HepG2 (cell line): ENCODE data around the gene COQ5.

Source experiments
- CTCF ChIP-seq: sonication (generic); formaldehyde crosslinking; IDR thresholded peaks from 2 replicates; pipeline ENCODE4 v1.5.0; 2020; ENCODE audit warnings: mild to moderate bottlenecking, missing genetic modification reagents, moderate library complexity
- ELF1 ChIP-seq: sonication (generic); formaldehyde crosslinking; IDR thresholded peaks from 2 replicates; pipeline ENCODE4 v1.4.0; 2020; ENCODE audit warnings: missing genetic modification reagents
- NR2C2 ChIP-seq: sonication (generic); formaldehyde crosslinking; IDR thresholded peaks from 2 replicates; pipeline ENCODE4 v1.4.0; 2020; ENCODE audit warnings: missing genetic modification reagents, mild to moderate bottlenecking, moderate library complexity, borderline replicate concordance
- ZNF124 ChIP-seq: sonication (generic); formaldehyde crosslinking; IDR thresholded peaks from 2 replicates; pipeline ENCODE4 v1.4.0; 2020; ENCODE audit warnings: missing genetic modification reagents
- TF ChIP-seq, protein P1 (sequence below): sonication (generic); formaldehyde crosslinking; IDR thresholded peaks from 2 replicates; pipeline ENCODE4 v1.9.0; 2021; ENCODE audit warnings: mild to moderate bottlenecking, missing genetic modification reagents
- TF ChIP-seq, protein P2 (sequence below): sonication (generic); formaldehyde crosslinking; IDR thresholded peaks from 2 replicates; pipeline ENCODE4 v1.4.0; 2020; ENCODE audit warnings: missing genetic modification reagents, mild to moderate bottlenecking, borderline replicate concordance

- no peak for TF ChIP-seq ELF1
- no peak for TF ChIP-seq CTCF (CRISPR knock-in tag)
- TF ChIP-seq, protein P1, sequence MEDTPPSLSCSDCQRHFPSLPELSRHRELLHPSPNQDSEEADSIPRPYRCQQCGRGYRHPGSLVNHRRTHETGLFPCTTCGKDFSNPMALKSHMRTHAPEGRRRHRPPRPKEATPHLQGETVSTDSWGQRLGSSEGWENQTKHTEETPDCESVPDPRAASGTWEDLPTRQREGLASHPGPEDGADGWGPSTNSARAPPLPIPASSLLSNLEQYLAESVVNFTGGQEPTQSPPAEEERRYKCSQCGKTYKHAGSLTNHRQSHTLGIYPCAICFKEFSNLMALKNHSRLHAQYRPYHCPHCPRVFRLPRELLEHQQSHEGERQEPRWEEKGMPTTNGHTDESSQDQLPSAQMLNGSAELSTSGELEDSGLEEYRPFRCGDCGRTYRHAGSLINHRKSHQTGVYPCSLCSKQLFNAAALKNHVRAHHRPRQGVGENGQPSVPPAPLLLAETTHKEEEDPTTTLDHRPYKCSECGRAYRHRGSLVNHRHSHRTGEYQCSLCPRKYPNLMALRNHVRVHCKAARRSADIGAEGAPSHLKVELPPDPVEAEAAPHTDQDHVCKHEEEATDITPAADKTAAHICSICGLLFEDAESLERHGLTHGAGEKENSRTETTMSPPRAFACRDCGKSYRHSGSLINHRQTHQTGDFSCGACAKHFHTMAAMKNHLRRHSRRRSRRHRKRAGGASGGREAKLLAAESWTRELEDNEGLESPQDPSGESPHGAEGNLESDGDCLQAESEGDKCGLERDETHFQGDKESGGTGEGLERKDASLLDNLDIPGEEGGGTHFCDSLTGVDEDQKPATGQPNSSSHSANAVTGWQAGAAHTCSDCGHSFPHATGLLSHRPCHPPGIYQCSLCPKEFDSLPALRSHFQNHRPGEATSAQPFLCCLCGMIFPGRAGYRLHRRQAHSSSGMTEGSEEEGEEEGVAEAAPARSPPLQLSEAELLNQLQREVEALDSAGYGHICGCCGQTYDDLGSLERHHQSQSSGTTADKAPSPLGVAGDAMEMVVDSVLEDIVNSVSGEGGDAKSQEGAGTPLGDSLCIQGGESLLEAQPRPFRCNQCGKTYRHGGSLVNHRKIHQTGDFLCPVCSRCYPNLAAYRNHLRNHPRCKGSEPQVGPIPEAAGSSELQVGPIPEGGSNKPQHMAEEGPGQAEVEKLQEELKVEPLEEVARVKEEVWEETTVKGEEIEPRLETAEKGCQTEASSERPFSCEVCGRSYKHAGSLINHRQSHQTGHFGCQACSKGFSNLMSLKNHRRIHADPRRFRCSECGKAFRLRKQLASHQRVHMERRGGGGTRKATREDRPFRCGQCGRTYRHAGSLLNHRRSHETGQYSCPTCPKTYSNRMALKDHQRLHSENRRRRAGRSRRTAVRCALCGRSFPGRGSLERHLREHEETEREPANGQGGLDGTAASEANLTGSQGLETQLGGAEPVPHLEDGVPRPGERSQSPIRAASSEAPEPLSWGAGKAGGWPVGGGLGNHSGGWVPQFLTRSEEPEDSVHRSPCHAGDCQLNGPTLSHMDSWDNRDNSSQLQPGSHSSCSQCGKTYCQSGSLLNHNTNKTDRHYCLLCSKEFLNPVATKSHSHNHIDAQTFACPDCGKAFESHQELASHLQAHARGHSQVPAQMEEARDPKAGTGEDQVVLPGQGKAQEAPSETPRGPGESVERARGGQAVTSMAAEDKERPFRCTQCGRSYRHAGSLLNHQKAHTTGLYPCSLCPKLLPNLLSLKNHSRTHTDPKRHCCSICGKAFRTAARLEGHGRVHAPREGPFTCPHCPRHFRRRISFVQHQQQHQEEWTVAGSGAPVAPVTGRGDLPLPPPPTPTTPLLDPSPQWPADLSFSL (CRISPR knock-in tag): no peak
- TF ChIP-seq, protein P2, sequence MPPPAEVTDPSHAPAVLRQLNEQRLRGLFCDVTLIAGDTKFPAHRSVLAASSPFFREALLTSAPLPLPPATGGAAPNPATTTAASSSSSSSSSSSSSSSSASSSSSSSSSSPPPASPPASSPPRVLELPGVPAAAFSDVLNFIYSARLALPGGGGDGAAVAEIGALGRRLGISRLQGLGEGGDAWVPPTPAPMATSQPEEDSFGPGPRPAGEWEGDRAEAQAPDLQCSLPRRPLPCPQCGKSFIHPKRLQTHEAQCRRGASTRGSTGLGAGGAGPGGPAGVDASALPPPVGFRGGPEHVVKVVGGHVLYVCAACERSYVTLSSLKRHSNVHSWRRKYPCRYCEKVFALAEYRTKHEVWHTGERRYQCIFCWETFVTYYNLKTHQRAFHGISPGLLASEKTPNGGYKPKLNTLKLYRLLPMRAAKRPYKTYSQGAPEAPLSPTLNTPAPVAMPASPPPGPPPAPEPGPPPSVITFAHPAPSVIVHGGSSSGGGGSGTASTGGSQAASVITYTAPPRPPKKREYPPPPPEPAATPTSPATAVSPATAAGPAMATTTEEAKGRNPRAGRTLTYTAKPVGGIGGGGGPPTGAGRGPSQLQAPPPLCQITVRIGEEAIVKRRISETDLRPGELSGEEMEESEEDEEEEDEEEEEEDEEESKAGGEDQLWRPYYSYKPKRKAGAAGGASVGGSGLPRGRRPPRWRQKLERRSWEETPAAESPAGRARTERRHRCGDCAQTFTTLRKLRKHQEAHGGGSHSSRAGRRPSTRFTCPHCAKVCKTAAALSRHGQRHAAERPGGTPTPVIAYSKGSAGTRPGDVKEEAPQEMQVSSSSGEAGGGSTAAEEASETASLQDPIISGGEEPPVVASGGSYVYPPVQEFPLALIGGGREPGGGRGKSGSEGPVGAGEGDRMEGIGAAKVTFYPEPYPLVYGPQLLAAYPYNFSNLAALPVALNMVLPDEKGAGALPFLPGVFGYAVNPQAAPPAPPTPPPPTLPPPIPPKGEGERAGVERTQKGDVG (CRISPR knock-in tag): no peak
- TF ChIP-seq NR2C2 (CRISPR knock-in tag): no peak
- TF ChIP-seq ZNF124 (CRISPR knock-in tag): no peak
Observed at GRCh38 chr12:120504587-120504986, 24.4 kb downstream of the COQ5 start.
